HCT116 (cell line): ENCODE data around the gene GLI3. TPM values are rescaled to one million over a fixed set of nuclear protein-coding genes. Genes with fewer than 3 reads are reported as not detected.

Source experiments
- ATAC-seq: fragments of 200-7000 bp; cut with Tn5 transposase; 2 replicates; pipeline ENCODE4 v1.9.1; 2020; ENCODE audit warnings: mild to moderate bottlenecking, moderate library complexity
- BruUV-seq: library from RNA; stranded (reverse); fragments of 400-500 nt; replicated peaks from 2 replicates; lab custom pipeline; 2021; lab: Mats Ljungman, UMichigan
- CTCF ChIA-PET: fragments of 300-600 bp; sonication (Branson Sonifier 250); formaldehyde crosslinking; loops from one replicate; lab custom pipeline; 2021; ENCODE audit warnings: antibody characterized with exemption; lab: Charles Lee
- POLR2A ChIA-PET: fragments of 300-600, 350-600 bp; sonication (Branson Sonifier 250); formaldehyde crosslinking; loops from one replicate; lab custom pipeline; 2021; ENCODE audit warnings: antibody characterized with exemption; lab: Charles Lee
- RAD21 ChIA-PET, 2 experiments: fragments of 300-600 bp; sonication (Branson Sonifier 250); formaldehyde crosslinking; loops; one replicate each; lab custom pipeline; 2023; ENCODE audit warnings: low total read pairs in 2 of 2; ENCODE audit not compliant: uncharacterized antibody in 2 of 2, unreplicated experiment in 2 of 2, low non-redundant PET in 1 of 2; lab: Charles Lee
- DNase-seq: peaks from one replicate; pipeline ENCODE4 v3.0.0-alpha.2; 2010; ENCODE audit warnings: low read depth, low spot score
- H2AFZ ChIP-seq: fragments of 200-600 bp; shearing (Covaris generic), sonication (generic); 2 replicates; pipeline ENCODE4 v1.6.1; 2017; ENCODE audit warnings: low read depth, mixed run types, mixed read lengths, antibody characterized with exemption, low read length; ENCODE audit not compliant: poor library complexity, severe bottlenecking
- H3K27ac ChIP-seq: 2 replicates; pipeline ENCODE4 v1.5.1; 2012; ENCODE audit warnings: low read depth, low read length
- H3K27me3 ChIP-seq: fragments of 200-600 bp; sonication (generic); 2 replicates; pipeline ENCODE4 v1.6.1; 2016; ENCODE audit warnings: mixed run types, low read length, mixed read lengths; ENCODE audit not compliant: insufficient read depth
- H3K36me3 ChIP-seq, 2 experiments: fragments of 200-500 bp in 1 of 2; fragments of 200-600 bp in 1 of 2; sonication (Bioruptor generic) in 1 of 2; sonication (generic) in 1 of 2; 2 replicates each; pipeline versions ENCODE4 v1.5.1 to v1.6.1; 2014 to 2016; ENCODE audit warnings: low read length in 2 of 2, inconsistent platforms in 1 of 2, mixed read lengths in 1 of 2, mixed run types in 1 of 2; ENCODE audit not compliant: insufficient read depth in 2 of 2, control insufficient read depth in 1 of 2
- H3K4me1 ChIP-seq, 2 experiments: fragments of 200-600 bp in 1 of 2; sonication (generic) in 1 of 2; 2 replicates each; pipeline versions ENCODE4 v1.5.1 to v1.6.1; 2012 to 2017; ENCODE audit warnings: low read length in 2 of 2, inconsistent platforms in 1 of 2, mild to moderate bottlenecking in 1 of 2, mixed read lengths in 1 of 2, mixed run types in 1 of 2, moderate library complexity in 1 of 2; ENCODE audit not compliant: insufficient read depth in 2 of 2, control insufficient read depth in 1 of 2
- H3K4me2 ChIP-seq: fragments of 200-600 bp; sonication (generic); 2 replicates; pipeline ENCODE4 v1.6.1; 2017; ENCODE audit warnings: mixed run types, low read length, mixed read lengths
- H3K4me3 ChIP-seq, 2 experiments: fragments of 200-600 bp in 1 of 2; sonication (generic) in 1 of 2; replicated peaks in 1 of 2; 2 replicates each; pipeline ENCODE4 v1.5.1; 2011 to 2016; ENCODE audit warnings: low read length in 2 of 2, control low read depth in 1 of 2, low read depth in 1 of 2, mild to moderate bottlenecking in 1 of 2, mixed read lengths in 1 of 2, mixed run types in 1 of 2
- H3K79me2 ChIP-seq: fragments of 200-600 bp; sonication (generic); 2 replicates; pipeline ENCODE4 v1.6.1; 2017; ENCODE audit warnings: mild to moderate bottlenecking, mixed run types, low read length, moderate library complexity, mixed read lengths; ENCODE audit not compliant: insufficient read depth
- H3K9ac ChIP-seq: fragments of 200-600 bp; sonication (generic); 2 replicates; pipeline ENCODE4 v1.6.1; 2016; ENCODE audit warnings: low read length, mixed read lengths
- H3K9me2 ChIP-seq: fragments of 200-600 bp; sonication (generic), shearing (Covaris generic); 2 replicates; pipeline ENCODE4 v1.6.1; 2017; ENCODE audit warnings: mixed run types, mild to moderate bottlenecking, moderate library complexity; ENCODE audit not compliant: insufficient read depth
- H3K9me3 ChIP-seq, 2 experiments: fragments of 200-500 bp in 1 of 2; fragments of 200-600 bp in 1 of 2; sonication (Bioruptor generic) in 1 of 2; sonication (generic) in 1 of 2; 2 replicates each; pipeline ENCODE4 v1.6.1; 2014 to 2017; ENCODE audit warnings: low read length in 2 of 2, mixed read lengths in 2 of 2, inconsistent platforms in 1 of 2, low read depth in 1 of 2, mild to moderate bottlenecking in 1 of 2, mixed run types in 1 of 2, moderate library complexity in 1 of 2; ENCODE audit not compliant: control insufficient read depth in 1 of 2, insufficient read depth in 1 of 2
- H4K20me1 ChIP-seq: fragments of 200-600 bp; sonication (generic), shearing (Covaris generic); 2 replicates; pipeline ENCODE4 v1.6.1; 2017; ENCODE audit warnings: mixed run types, mild to moderate bottlenecking, moderate library complexity; ENCODE audit not compliant: insufficient read depth
- CEBPB ChIP-seq: IDR thresholded peaks from 2 replicates; pipeline ENCODE4 v1.6.1; 2012; ENCODE audit warnings: low read depth
- ZNF274 ChIP-seq: fragments of 200-500 bp; sonication (Bioruptor generic); IDR thresholded peaks from 2 replicates; pipeline ENCODE4 v1.6.1; 2014; ENCODE audit warnings: mild to moderate bottlenecking, low read depth, low read length, inconsistent platforms
- intact Hi-C: fragments of 100-400 bp; cut with micrococcal nuclease; formaldehyde crosslinking; loops from 2 replicates; pipeline ENCODE4 v1.10.0; 2022
- total RNA-seq: library from RNA; stranded (reverse); gene quantifications from one replicate; pipeline ENCODE4 v1.2.1, GENCODE V29; 2021; ENCODE audit not compliant: unreplicated experiment
- TF ChIP-seq, protein P1 (sequence below): IDR thresholded peaks from 2 replicates; pipeline ENCODE4 v1.6.1; 2012; ENCODE audit warnings: low read depth
- TF ChIP-seq, protein P2 (sequence below): IDR thresholded peaks from 2 replicates; pipeline ENCODE4 v1.6.1; 2011; ENCODE audit warnings: mild to moderate bottlenecking, low read length, moderate library complexity; ENCODE audit not compliant: insufficient replicate concordance; ENCODE audit errors: extremely low read depth
- TF ChIP-seq, protein P3 (sequence below): IDR thresholded peaks from 2 replicates; pipeline ENCODE4 v1.6.1; 2012

GLI3 gene
- total RNA-seq, 1 experiment from 2014 or later, result 0.07 TPM

DNA sequence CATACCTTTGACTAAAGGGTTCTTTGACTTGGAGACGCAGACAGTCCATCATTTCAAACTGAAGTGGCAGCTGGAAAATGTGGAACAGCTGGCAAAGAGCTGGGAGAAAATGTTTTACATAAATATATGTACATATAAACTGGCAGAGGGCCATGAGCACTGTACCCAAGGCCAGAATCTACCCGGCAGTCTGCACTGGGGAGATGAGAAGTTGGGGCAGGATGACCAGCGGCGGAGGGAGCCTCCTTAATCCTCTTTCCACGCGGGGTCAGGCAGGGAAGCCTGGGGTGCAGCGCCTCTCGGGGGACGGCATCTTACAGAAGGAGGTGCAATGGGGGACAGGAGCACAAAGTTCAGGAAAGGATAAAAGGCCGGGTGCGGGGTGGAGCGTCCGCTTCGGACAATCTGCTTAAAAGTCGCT is 1.3 kb downstream of the GLI3 start:
- no peaks in the 10 kb centered on the region for H3K27me3 ChIP-seq
- no peak for ATAC-seq
- ChIA-PET RAD21 (no interaction called here), POLR2A (no interaction called here), CTCF (no interaction called here)
- no peak overlapping the region for H3K27ac ChIP-seq
- no peak overlapping the region for H3K4me2 ChIP-seq
- TF ChIP-seq, protein P1, sequence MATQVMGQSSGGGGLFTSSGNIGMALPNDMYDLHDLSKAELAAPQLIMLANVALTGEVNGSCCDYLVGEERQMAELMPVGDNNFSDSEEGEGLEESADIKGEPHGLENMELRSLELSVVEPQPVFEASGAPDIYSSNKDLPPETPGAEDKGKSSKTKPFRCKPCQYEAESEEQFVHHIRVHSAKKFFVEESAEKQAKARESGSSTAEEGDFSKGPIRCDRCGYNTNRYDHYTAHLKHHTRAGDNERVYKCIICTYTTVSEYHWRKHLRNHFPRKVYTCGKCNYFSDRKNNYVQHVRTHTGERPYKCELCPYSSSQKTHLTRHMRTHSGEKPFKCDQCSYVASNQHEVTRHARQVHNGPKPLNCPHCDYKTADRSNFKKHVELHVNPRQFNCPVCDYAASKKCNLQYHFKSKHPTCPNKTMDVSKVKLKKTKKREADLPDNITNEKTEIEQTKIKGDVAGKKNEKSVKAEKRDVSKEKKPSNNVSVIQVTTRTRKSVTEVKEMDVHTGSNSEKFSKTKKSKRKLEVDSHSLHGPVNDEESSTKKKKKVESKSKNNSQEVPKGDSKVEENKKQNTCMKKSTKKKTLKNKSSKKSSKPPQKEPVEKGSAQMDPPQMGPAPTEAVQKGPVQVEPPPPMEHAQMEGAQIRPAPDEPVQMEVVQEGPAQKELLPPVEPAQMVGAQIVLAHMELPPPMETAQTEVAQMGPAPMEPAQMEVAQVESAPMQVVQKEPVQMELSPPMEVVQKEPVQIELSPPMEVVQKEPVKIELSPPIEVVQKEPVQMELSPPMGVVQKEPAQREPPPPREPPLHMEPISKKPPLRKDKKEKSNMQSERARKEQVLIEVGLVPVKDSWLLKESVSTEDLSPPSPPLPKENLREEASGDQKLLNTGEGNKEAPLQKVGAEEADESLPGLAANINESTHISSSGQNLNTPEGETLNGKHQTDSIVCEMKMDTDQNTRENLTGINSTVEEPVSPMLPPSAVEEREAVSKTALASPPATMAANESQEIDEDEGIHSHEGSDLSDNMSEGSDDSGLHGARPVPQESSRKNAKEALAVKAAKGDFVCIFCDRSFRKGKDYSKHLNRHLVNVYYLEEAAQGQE, result no peak
- TF ChIP-seq, protein P2, sequence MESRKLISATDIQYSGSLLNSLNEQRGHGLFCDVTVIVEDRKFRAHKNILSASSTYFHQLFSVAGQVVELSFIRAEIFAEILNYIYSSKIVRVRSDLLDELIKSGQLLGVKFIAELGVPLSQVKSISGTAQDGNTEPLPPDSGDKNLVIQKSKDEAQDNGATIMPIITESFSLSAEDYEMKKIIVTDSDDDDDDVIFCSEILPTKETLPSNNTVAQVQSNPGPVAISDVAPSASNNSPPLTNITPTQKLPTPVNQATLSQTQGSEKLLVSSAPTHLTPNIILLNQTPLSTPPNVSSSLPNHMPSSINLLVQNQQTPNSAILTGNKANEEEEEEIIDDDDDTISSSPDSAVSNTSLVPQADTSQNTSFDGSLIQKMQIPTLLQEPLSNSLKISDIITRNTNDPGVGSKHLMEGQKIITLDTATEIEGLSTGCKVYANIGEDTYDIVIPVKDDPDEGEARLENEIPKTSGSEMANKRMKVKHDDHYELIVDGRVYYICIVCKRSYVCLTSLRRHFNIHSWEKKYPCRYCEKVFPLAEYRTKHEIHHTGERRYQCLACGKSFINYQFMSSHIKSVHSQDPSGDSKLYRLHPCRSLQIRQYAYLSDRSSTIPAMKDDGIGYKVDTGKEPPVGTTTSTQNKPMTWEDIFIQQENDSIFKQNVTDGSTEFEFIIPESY, result no peak
- TF ChIP-seq, protein P3, sequence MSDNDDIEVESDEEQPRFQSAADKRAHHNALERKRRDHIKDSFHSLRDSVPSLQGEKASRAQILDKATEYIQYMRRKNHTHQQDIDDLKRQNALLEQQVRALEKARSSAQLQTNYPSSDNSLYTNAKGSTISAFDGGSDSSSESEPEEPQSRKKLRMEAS, result no peak
- TF ChIP-seq CEBPB (no peak), ZNF274 (no peak)
- no TSS peak for BruUV-seq
- H3K36me3 ChIP-seq, result no peaks in the 10 kb centered on the region
- H3K79me2 ChIP-seq, result no peaks in the 10 kb centered on the region
- DNase-seq, result no peak
- intact Hi-C loops, result no loop called here
- no peaks in the 10 kb centered on the region for H4K20me1 ChIP-seq
- H3K9me3 ChIP-seq, result no peaks in the 10 kb centered on the region; a peak in 1 of 4 replicates
- no peak overlapping the region for H2AFZ ChIP-seq
- no peaks in the 10 kb centered on the region for H3K4me1 ChIP-seq
- no peaks in the 10 kb centered on the region for H3K9me2 ChIP-seq
- no peak overlapping the region for H3K4me3 ChIP-seq
- no peak overlapping the region for H3K9ac ChIP-seq
